RWPE2 (cell line): ENCODE data around the gene CHST13.
"Not testable (repeated sequence)": the region's sequence is repeated elsewhere in the genome, so short reads cannot be mapped to it uniquely, and the experiment has no call there.

ENCODE experiments used
- ATAC-seq: fragments of 200-7000 bp; cut with Tn5 transposase; 3 replicates; pipeline ENCODE4 v1.9.1; 2021; ENCODE audit warnings: low read depth
- DNase-seq: peaks from one replicate; pipeline ENCODE4 v3.0.0-alpha.2; 2020; ENCODE audit warnings: low spot score
- H3K27ac ChIP-seq: fragments of 450-650 bp; 2 replicates; pipeline ENCODE4 v1.5.1; 2017; ENCODE audit warnings: mild to moderate bottlenecking; ENCODE audit not compliant: poor library complexity, severe bottlenecking
- H3K27me3 ChIP-seq: fragments of 250-450 bp; sonication (Bioruptor Pico); 2 replicates; pipeline ENCODE4 v1.5.1; 2021; ENCODE audit warnings: mild to moderate bottlenecking, moderate library complexity; ENCODE audit not compliant: insufficient read depth, poor library complexity, severe bottlenecking
- H3K36me3 ChIP-seq: fragments of 250-450 bp; sonication (Bioruptor Pico); 2 replicates; pipeline ENCODE4 v1.5.1; 2020; ENCODE audit warnings: low read depth, mild to moderate bottlenecking, moderate library complexity
- H3K4me1 ChIP-seq: fragments of 250-450 bp; sonication (Bioruptor Pico); 2 replicates; pipeline ENCODE4 v1.5.1; 2021; ENCODE audit warnings: mild to moderate bottlenecking, moderate library complexity; ENCODE audit not compliant: insufficient read depth, poor library complexity, severe bottlenecking
- H3K4me3 ChIP-seq: fragments of 250-450 bp; sonication (Bioruptor Pico); 2 replicates; pipeline ENCODE4 v1.5.1; 2021; ENCODE audit warnings: mild to moderate bottlenecking, moderate library complexity; ENCODE audit not compliant: severe bottlenecking
- H3K9me3 ChIP-seq: fragments of 250-450 bp; sonication (Bioruptor Pico); 2 replicates; pipeline ENCODE4 v1.5.1; 2021; ENCODE audit warnings: mild to moderate bottlenecking, moderate library complexity; ENCODE audit not compliant: severe bottlenecking
- CTCF ChIP-seq: fragments of 450-650 bp; IDR thresholded peaks from one replicate; pipeline ENCODE4 v1.5.1; 2017; ENCODE audit warnings: mild to moderate bottlenecking, moderate library complexity; ENCODE audit not compliant: poor library complexity, severe bottlenecking

Gene CHST13

GRCh38 chr3:126578702-126579101, 54.7 kb downstream of the CHST13 start:
- no peak overlapping the region for H3K27ac ChIP-seq
- ATAC-seq (no peak), DNase-seq (no peak)
- no peaks in the 10 kb centered on the region for H3K9me3 ChIP-seq
- H3K27me3 ChIP-seq, result peaks cover 5% of the 10 kb centered on the region
- H3K4me1 ChIP-seq, result no peaks in the 10 kb centered on the region
- no peaks in the 10 kb centered on the region for H3K36me3 ChIP-seq
- no peak for TF ChIP-seq CTCF
- H3K4me3 ChIP-seq, result no peak overlapping the region

GRCh38 chr3:126580746-126581145, 56.8 kb downstream of the CHST13 start:
- Histone ChIP-seq H3K27ac (no peak overlapping the region), H3K9me3 (no peaks in the 10 kb centered on the region), H3K4me1 (no peaks in the 10 kb centered on the region), H3K4me3 (no peak overlapping the region), H3K27me3 (peaks cover 5% of the 10 kb centered on the region), H3K36me3 (no peaks in the 10 kb centered on the region)
- ATAC-seq (no peak), DNase-seq (no peak)
- TF ChIP-seq CTCF, result no peak

- H3K4me3 ChIP-seq, result no peak overlapping the region
- H3K27me3 ChIP-seq, result peaks cover 5% of the 10 kb centered on the region
- H3K9me3 ChIP-seq, result no peaks in the 10 kb centered on the region
- H3K4me1 ChIP-seq, result no peaks in the 10 kb centered on the region
- no peak for DNase-seq
- H3K36me3 ChIP-seq, result no peaks in the 10 kb centered on the region
- no peak for TF ChIP-seq CTCF
- no peak for ATAC-seq
- H3K27ac ChIP-seq, result no peak overlapping the region
Observed at GRCh38 chr3:126581569-126581968, 57.6 kb downstream of the CHST13 start.

- Histone ChIP-seq H3K9me3 (no peaks in the 10 kb centered on the region), H3K27ac (no peak overlapping the region), H3K27me3 (peaks cover 5% of the 10 kb centered on the region), H3K4me1 (no peaks in the 10 kb centered on the region), H3K4me3 (no peak overlapping the region), H3K36me3 (no peaks in the 10 kb centered on the region)
- no peak for TF ChIP-seq CTCF
- DNase-seq (no peak), ATAC-seq (no peak)
Observed at GRCh38 chr3:126582311-126582710, 58.4 kb downstream of the CHST13 start.

- ATAC-seq, H3K9me3 ChIP-seq, DNase-seq, H3K4me3 ChIP-seq, H3K27me3 ChIP-seq, H3K36me3 ChIP-seq, H3K27ac ChIP-seq, H3K4me1 ChIP-seq: not testable (repeated sequence)
Observed at GRCh38 chr3:126591515-126591914, 67.6 kb downstream of the CHST13 start.
